ENCODE results near the gene CORO7.

Gene CORO7

GRCh38 chr16:4426722-4427372 is 10.5 kb upstream of the CORO7 start:
- peak in 2 of 10 donors; percentile 19 to 21 for DNase-seq
- intact Hi-C loops (cut with DNase I): no loop called here

- intact Hi-C loops (cut with DNase I): no loop called here
These were observed 9.8 kb upstream of the CORO7 start for GRCh38 chr16:4426021-4426684.

GRCh38 chr16:4425378-4426020 is 9.1 kb upstream of the CORO7 start, which contains the start of gene DNAJA3:
Gene DNAJA3 (plus strand): TSS chr16:4425868. CDS start chr16:4425882, 14 bp downstream.
- intact Hi-C loops (cut with DNase I): no loop called here
- peak; percentile 84 to 98 (median 90) for DNase-seq

More at GRCh38 chr16:4426021-4426684, 9.8 kb upstream of the CORO7 start:
- peak in 1 of 10 donors; percentile 82 for DNase-seq

DNA sequence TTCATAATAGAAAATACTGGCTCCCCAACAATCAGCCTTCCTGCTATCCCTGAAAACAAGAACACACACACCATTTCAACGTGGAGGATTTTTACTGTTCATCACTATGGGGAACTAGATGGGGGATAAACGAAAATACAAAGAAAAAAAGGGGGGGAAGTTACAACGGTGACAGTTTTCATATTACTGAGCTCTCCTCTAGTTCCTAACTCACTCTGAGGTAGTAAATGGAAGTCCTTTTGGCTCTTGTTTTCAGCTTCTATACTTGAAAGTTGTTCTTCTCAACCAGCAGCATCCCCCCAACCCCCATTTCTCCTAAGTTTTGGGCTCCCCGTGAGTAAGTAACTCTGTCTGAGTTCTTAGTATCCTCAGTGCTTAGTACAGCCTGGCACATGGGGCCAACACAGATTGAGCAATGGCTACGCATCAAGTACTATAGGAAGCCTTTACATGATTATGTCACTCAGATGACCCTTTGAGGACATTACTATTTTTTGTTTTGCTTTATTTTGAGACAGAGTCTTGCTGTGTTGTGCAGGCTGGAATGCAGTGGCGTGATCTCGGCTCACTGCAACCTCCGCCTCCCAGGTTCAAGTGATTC is 4.2 kb upstream of the CORO7 start:
- intact Hi-C loops (cut with DNase I): no loop called here
- DNase-seq: peak in 1 of 10 donors; percentile 22

DNA sequence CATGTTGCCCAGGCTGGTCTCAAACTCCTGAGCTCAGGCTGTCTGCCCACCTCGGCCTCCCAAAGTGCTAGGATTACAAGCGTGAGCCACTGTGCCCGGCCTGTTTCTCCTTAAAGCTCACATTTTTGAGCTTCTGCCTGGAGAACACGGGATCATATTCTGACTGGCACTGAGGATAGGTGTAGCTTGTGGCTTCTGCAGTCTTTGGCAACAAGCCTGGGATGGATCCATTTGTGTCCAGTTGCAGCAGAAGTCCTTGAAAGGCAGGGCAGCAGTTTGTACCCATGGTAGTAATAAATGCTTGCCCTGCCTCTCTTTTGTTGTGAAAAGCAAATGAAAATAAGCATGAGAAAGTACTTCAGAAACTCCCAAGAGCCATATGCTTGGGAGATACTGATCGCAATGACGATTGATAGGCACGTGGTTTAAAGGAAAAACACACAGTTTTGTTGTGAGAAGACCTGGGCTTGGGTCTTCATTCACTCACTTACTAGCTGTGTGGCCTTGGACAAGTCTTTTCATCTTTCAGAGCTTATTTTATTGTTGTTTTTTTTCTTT is 3.1 kb upstream of the CORO7 start:
- intact Hi-C loops (cut with DNase I): no loop called here
- peak in 2 of 10 donors; percentile 7 to 18 for DNase-seq

- intact Hi-C loops (cut with DNase I): no loop called here
- DNase-seq: peak in 8 of 10 donors; percentile 35 to 92 (median 50)
These were observed 727 bp downstream of the CORO7 start for GRCh38 chr16:4415538-4416199.

DNA sequence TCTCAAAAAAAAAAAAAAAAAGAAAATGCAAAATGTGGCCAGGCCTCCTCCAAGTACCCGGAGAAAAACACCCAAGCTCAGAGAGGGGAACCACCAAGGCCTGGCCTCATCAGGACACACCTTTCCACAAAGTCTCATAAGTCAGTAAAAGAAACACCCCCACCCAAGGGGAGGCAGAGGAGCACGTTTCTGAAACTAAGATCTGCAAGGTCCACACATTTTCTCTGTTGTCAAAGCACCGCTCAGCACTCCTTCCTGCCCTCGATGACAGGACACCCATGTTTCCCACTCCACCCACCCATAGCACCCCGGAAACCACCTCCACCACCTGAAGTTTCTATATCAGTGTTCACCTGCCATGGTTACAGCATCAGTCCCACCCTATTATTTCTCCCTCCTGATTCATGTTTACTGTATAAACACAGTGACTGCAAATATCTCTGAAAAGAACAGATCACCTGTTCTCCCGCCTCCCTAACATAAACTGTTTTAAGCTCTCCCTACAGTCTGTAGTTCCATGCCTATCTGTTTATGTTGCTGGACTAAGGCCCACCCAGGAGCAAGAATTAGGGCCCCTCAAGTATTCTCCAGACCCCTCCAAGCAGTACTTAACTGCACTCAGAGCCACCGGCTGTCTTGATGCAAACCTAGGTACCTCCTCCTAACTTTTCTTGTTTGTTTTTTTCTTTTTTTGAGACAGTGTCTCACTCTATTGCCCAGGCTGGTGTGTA is 2.0 kb downstream of the CORO7 start:
- intact Hi-C loops (cut with DNase I): no loop called here

DNA sequence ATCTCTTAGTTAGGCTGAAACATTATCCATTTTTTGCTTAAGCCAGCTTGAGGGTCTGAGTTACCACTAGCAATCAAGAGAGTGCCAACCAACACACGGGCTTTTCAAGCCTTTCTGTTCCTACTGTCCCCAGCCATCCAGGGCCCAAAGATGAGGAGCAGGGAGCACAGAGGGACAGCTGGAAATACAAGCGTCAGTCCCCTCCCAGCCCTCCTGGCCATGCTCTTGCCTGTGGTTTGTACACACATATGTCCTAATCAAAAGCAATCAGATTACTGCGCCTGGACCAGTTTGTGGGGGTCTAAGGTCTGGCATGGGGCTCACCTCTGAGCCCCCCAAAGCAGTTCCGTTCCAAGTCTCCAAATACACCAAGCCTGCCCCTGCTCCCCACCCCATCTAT is 3.5 kb downstream of the CORO7 start:
- peak in 2 of 10 donors; percentile 21 to 55 for DNase-seq
- intact Hi-C loops (cut with DNase I): no loop called here

More for the DNA sequence above, 2.0 kb downstream of the CORO7 start:
- no peak for DNase-seq

- intact Hi-C loops (cut with DNase I): no loop called here
- DNase-seq: no peak
These were observed 4.2 kb downstream of the CORO7 start for GRCh38 chr16:4412159-4412558.

GRCh38 chr16:4411684-4412083 is 4.7 kb downstream of the CORO7 start:
- DNase-seq: peak; percentile 85 to 99 (median 90)

DNA sequence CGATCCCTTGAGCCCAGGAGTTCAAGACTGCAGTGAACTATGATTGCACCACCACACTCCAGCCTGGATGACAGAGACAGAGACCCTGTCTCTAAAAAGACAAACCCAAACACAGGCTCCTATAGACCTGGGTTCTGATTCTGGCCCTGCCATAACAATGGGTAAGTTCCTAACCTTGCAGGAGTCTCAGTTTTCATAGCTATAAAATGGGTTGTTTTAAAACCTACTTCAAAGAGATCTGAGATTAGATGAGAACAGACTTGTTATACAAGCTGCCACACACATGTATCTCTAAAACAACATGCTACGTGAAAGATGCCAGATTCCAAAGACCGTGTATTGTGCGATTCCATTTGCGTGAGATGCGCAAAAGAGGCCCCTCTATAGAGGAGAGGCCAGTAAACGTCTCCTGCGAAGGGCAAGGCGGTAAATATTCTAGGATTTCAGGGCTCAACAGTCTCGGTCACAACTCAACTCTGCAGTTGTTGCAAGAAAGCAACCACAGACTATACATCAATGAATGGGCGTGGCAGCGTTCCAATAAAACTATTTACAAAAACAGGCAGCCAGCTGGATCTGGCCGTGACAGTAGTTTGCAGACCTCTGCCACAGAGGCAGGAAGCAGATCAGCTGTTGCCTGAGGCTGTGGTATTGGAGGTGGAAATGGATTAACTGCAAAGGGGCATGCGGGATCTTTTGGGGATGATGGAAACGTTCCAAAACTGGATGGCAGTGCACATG is 5.9 kb downstream of the CORO7 start:
- DNase-seq: peak in 7 of 10 donors; percentile 46 to 95 (median 76)

More at GRCh38 chr16:4411684-4412083, 4.7 kb downstream of the CORO7 start:
- intact Hi-C loops (cut with DNase I): no loop called here

DNA sequence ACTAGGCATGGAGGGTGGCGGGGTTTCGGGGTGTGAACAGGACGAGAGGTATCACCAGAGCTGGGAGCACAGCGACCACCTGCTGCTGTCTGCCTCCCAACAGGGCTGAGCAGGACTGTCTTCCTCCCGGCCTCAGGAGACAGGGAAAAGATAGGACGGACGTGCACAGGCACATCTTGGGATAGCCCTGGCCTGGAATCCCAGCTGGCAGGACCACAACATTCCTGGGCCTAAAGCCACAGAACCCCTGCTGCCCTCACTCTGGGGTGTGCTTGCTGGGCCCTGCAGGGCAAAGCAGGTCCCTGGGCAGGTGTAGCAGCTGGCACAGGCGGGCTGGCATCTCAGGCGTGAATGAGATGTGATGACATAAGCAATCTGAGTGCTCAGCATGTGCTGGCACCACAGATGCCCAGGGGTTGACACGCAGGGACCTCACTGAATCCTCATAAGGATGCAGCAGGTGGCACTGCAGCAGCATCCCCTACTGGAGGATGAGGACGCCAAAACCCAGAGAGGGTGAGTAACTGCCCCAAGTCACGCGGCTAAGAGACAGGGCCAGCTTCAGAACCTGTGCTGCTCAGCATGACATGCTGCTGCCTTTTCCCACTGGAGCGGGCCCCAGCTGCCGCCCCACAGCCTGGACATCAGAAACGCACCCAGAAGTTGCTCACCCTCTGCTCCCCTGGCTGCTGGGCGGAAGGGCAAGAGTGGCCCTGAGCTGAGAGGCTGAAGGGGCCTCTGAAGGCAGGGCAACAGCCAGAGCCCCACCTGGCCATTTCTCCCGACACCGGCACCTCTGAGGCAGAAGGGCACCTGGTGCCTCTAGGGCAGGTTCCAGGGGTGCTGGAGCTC is 7.1 kb downstream of the CORO7 start:
- peak in 2 of 10 donors; percentile 41 to 91 for DNase-seq
- intact Hi-C loops (cut with DNase I): no loop called here

More for the DNA sequence above, 5.9 kb downstream of the CORO7 start:
- intact Hi-C loops (cut with DNase I): no loop called here

- DNase-seq: no peak
- intact Hi-C loops (cut with DNase I): no loop called here
These were observed 8.1 kb downstream of the CORO7 start for GRCh38 chr16:4408323-4408690.

- intact Hi-C loops (cut with DNase I): no loop called here
- DNase-seq: no peak
These were observed 8.7 kb downstream of the CORO7 start for GRCh38 chr16:4407543-4408322.

GRCh38 chr16:4404967-4405696 is 11.3 kb downstream of the CORO7 start:
- intact Hi-C loops (cut with DNase I): loop anchor here (5.0 kb wide), 1 partner anchor 133 kb away; the partner anchor contains the start of gene TFAP4
- no peak for DNase-seq

All from posterior cingulate gyrus (tissue), 11 donors.